ENCODE measurements around the gene TRPV4. TPM values are rescaled to one million over a fixed set of nuclear protein-coding genes. Genes with fewer than 3 reads are reported as not detected.
A peak's percentile ranks its signal among the peaks of the same experiment; 100 is the strongest.

TRPV4 gene
- total RNA-seq, 1 experiment from 2014 or later = 0.44 TPM

DNA sequence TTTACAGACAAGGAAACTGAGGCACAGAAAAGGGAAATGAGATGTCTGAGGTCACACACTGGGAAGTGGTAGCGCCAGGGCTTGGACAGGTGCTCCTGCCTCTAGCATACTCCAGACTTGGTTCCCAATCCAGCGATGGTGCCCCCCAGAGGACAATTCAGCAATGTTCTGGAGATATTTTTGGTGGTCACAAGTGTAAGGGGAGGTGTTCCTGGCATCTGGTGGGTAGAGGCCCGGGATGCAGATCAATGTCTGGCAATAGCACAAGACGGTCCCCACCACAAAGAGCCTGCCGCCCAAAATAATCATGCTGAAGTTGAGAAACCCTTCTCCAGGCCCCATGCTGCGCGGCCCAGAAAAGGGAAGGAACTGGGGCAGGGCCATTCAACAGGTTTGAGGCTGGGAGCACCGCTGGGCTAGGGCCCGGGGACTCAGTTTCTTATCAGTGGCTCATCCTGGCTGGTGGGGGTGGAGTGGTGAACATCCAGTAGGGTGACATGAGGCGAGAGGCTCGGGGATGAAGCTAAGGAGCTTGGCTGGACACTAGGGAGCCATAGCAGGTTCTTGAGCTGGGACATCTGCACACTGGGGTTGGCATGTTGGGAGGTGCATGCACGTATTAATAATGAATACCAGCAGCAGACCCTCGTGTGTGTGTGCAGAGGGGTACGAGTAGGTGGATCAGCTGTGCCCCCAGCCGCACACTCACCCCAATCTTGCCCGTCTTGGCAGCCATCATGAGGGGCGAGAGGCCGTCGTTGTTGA is 35.1 kb downstream of the TRPV4 start:
- DNase-seq (ENCODE audit: low read depth, low spot score) = no peak
- Histone ChIP-seq H3K9me3 (ENCODE audit: control insufficient read depth, insufficient read depth, low read depth, low read length) (no peaks in the 10 kb centered on the region), H3K27me3 (ENCODE audit: control insufficient read depth, insufficient read depth, low read length) (no peaks in the 10 kb centered on the region; the same call in 1 of the 2 replicates), H3K4me1 (ENCODE audit: control insufficient read depth, insufficient read depth, low read length) (no peaks in the 10 kb centered on the region), H3K4me3 (ENCODE audit: low read depth in 2 of 2, low read length in 2 of 2) (no peak overlapping the region), H3K36me3 (ENCODE audit: control insufficient read depth, insufficient read depth, low read length) (no peaks in the 10 kb centered on the region), H3K27ac (ENCODE audit: low read length) (no peak overlapping the region)
- intact Hi-C loops (cut with micrococcal nuclease; ENCODE audit: unreplicated experiment) (no loop called here), in situ Hi-C loops (cut with HindIII; ENCODE audit: low pct_unique_long_range_greater_than_20kb, low sequenced_read_pairs) (no loop called here)
- BruUV-seq (replicated peaks) = no TSS peak
- ChIA-PET POLR2A (no interaction called here), CTCF (no interaction called here)
- TF ChIP-seq, protein P1, sequence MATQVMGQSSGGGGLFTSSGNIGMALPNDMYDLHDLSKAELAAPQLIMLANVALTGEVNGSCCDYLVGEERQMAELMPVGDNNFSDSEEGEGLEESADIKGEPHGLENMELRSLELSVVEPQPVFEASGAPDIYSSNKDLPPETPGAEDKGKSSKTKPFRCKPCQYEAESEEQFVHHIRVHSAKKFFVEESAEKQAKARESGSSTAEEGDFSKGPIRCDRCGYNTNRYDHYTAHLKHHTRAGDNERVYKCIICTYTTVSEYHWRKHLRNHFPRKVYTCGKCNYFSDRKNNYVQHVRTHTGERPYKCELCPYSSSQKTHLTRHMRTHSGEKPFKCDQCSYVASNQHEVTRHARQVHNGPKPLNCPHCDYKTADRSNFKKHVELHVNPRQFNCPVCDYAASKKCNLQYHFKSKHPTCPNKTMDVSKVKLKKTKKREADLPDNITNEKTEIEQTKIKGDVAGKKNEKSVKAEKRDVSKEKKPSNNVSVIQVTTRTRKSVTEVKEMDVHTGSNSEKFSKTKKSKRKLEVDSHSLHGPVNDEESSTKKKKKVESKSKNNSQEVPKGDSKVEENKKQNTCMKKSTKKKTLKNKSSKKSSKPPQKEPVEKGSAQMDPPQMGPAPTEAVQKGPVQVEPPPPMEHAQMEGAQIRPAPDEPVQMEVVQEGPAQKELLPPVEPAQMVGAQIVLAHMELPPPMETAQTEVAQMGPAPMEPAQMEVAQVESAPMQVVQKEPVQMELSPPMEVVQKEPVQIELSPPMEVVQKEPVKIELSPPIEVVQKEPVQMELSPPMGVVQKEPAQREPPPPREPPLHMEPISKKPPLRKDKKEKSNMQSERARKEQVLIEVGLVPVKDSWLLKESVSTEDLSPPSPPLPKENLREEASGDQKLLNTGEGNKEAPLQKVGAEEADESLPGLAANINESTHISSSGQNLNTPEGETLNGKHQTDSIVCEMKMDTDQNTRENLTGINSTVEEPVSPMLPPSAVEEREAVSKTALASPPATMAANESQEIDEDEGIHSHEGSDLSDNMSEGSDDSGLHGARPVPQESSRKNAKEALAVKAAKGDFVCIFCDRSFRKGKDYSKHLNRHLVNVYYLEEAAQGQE (IDR thresholded peaks at IDR 0.05; ENCODE audit: insufficient read depth in 1 of 2, low read depth in 2 of 2, low read length in 1 of 2) = no peak
- TF ChIP-seq SIN3A (IDR thresholded peaks at IDR 0.05; ENCODE audit: borderline replicate concordance, insufficient read depth, low read depth, low read length) (no peak), TCF7L2 (IDR thresholded peaks at IDR 0.05; ENCODE audit: low read depth, low read length) (no peak), POLR2AphosphoS5 (IDR thresholded peaks at IDR 0.05; ENCODE audit: low read depth, low read length) (no peak)
- TF ChIP-seq, protein P2, sequence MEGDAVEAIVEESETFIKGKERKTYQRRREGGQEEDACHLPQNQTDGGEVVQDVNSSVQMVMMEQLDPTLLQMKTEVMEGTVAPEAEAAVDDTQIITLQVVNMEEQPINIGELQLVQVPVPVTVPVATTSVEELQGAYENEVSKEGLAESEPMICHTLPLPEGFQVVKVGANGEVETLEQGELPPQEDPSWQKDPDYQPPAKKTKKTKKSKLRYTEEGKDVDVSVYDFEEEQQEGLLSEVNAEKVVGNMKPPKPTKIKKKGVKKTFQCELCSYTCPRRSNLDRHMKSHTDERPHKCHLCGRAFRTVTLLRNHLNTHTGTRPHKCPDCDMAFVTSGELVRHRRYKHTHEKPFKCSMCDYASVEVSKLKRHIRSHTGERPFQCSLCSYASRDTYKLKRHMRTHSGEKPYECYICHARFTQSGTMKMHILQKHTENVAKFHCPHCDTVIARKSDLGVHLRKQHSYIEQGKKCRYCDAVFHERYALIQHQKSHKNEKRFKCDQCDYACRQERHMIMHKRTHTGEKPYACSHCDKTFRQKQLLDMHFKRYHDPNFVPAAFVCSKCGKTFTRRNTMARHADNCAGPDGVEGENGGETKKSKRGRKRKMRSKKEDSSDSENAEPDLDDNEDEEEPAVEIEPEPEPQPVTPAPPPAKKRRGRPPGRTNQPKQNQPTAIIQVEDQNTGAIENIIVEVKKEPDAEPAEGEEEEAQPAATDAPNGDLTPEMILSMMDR (IDR thresholded peaks at IDR 0.05) = peak; percentile 72
- ATAC-seq = peak; percentile 63

DNA sequence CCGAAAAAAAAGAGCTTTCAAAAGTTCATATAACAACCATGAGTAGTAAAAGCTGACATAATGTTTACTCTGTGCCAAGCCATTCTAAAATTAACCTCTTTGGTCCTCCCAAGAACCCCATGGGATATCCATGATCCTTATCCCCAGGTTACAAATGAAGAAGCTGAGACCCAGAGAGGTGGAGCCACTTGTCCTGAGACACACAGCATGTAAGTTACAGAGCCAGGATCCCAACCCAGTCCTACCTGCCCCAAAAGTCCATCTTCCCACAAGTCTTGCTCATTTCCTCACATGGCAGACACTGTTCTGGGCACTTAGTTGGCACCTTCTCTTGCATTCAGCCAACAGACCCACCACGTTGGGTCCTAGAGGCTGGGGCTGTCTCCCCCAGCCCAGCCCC is 37.1 kb downstream of the TRPV4 start:
- ChIA-PET CTCF (no interaction called here), POLR2A (interaction anchor here (0.7 kb wide), 1 partner anchor 234 kb away, joined by 5 read pairs; no protein-coding TSS in a partner anchor)
- intact Hi-C loops (cut with micrococcal nuclease; ENCODE audit: unreplicated experiment) = no loop called here

More for the DNA sequence above, 37.1 kb downstream of the TRPV4 start:
- H3K36me3 ChIP-seq (ENCODE audit: control insufficient read depth, insufficient read depth, low read length) = no peaks in the 10 kb centered on the region
- BruUV-seq (replicated peaks) = no TSS peak
- ATAC-seq (no peak), DNase-seq (ENCODE audit: low read depth, low spot score) (no peak)
- H3K9me3 ChIP-seq (ENCODE audit: control insufficient read depth, insufficient read depth, low read depth, low read length) = no peaks in the 10 kb centered on the region
- H3K4me1 ChIP-seq (ENCODE audit: control insufficient read depth, insufficient read depth, low read length) = no peaks in the 10 kb centered on the region
- H3K4me3 ChIP-seq (ENCODE audit: low read depth in 2 of 2, low read length in 2 of 2) = no peak overlapping the region
- H3K27ac ChIP-seq (ENCODE audit: low read length) = no peak overlapping the region
- in situ Hi-C loops (cut with HindIII; ENCODE audit: low pct_unique_long_range_greater_than_20kb, low sequenced_read_pairs) = no loop called here
- TF ChIP-seq TCF7L2 (IDR thresholded peaks at IDR 0.05; ENCODE audit: low read depth, low read length) (no peak), SIN3A (IDR thresholded peaks at IDR 0.05; ENCODE audit: borderline replicate concordance, insufficient read depth, low read depth, low read length) (no peak), POLR2AphosphoS5 (IDR thresholded peaks at IDR 0.05; ENCODE audit: low read depth, low read length) (no peak)
- TF ChIP-seq, protein P1 (IDR thresholded peaks at IDR 0.05; ENCODE audit: insufficient read depth in 1 of 2, low read depth in 2 of 2, low read length in 1 of 2) = no peak
- TF ChIP-seq, protein P2 (IDR thresholded peaks at IDR 0.05) = no peak
- no peaks in the 10 kb centered on the region; the same call in none of the 2 replicates for H3K27me3 ChIP-seq (ENCODE audit: control insufficient read depth, insufficient read depth, low read length)

All from Panc1 (cell line).